Immature natural killer cell (primary cell): Measurements from ENCODE around the gene AP2B1. TPM values are rescaled to one million over a fixed set of nuclear protein-coding genes. Genes with fewer than 3 reads are reported as not detected.

ENCODE experiments used
- DNase-seq, 3 donors: peaks; one replicate each; pipeline ENCODE4 v3.0.0; 2022; ENCODE audit warnings: mixed read lengths in 1 of 3
- H3K27ac Mint-ChIP-seq, 6 donors: one replicate each; pipeline ENCODE4 v1.8.0; 2020; ENCODE audit warnings: mixed read lengths in 6 of 6, mild to moderate bottlenecking in 5 of 6, inconsistent platforms in 4 of 6, moderate library complexity in 3 of 6
- H3K27me3 Mint-ChIP-seq, 3 donors: one replicate each; pipeline ENCODE4 v1.8.0; 2020 to 2021; ENCODE audit warnings: low read depth in 3 of 3, mild to moderate bottlenecking in 3 of 3, mixed read lengths in 3 of 3, moderate library complexity in 3 of 3, inconsistent platforms in 1 of 3
- H3K36me3 Mint-ChIP-seq, 3 donors: one replicate each; pipeline ENCODE4 v1.8.0; 2020; ENCODE audit warnings: mixed read lengths in 3 of 3, inconsistent platforms in 2 of 3, mild to moderate bottlenecking in 2 of 3
- H3K4me1 Mint-ChIP-seq, 2 donors: one replicate each; pipeline ENCODE4 v1.8.0; 2020; ENCODE audit warnings: inconsistent platforms in 2 of 2, mild to moderate bottlenecking in 2 of 2, mixed read lengths in 2 of 2, moderate library complexity in 1 of 2
- H3K4me3 Mint-ChIP-seq, 5 donors: one replicate each; pipeline ENCODE4 v1.8.0; 2020; ENCODE audit warnings: mild to moderate bottlenecking in 5 of 5, mixed read lengths in 5 of 5, inconsistent platforms in 3 of 5, moderate library complexity in 3 of 5
- H3K9me3 Mint-ChIP-seq, 6 donors: one replicate each; pipeline ENCODE4 v1.8.0; 2020; ENCODE audit warnings: mild to moderate bottlenecking in 6 of 6, mixed read lengths in 6 of 6, inconsistent platforms in 4 of 6, moderate library complexity in 3 of 6
- polyA plus RNA-seq, 3 donors: library from polyadenylated mRNA; unstranded; fragments of 300-500 nt; fragmentation: Illumina TruSeq; gene quantifications; one replicate each; pipeline ENCODE4 v1.2.3, GENCODE V29; 2021

Gene AP2B1
- polyA plus RNA-seq, 3 donors from 2014 or later: 43.7 to 79.9 (median 51.4) TPM

DNA sequence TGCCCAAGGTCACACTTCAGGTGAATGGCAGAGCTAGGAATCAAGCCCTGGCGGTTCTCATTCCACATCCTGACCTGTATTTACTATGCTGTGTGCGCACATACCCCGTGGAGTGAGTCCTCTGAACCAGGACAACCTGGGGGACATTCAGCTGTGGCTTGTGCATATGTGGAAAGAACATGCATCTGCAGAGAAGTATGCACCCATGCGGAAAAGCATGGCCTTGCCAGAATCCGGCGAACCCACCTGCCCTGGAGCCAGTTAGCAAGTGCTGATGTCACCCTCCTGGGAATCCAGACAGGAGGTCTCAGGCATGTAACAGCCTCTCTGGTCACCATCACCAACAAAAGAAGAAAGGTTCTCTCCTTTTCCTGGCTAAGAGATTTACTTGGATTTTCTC, 146.2 kb downstream of the AP2B1 start:
- Mint-ChIP-seq H3K4me1 (peaks cover 12 to 16% of the 10 kb centered on the region in 2 donors), H3K27ac (peak overlapping the region in 1 of 6 donors; percentile 26), H3K27me3 (peaks cover 2 to 3% (median 2%) of the 10 kb centered on the region in 3 donors), H3K36me3 (peaks cover 0 to 18% (median 9%) of the 10 kb centered on the region in 3 donors), H3K9me3 (no peaks in the 10 kb centered on the region), H3K4me3 (peak overlapping the region in 3 of 5 donors; percentile 27 to 76 (median 72))
- no peak for DNase-seq

DNA sequence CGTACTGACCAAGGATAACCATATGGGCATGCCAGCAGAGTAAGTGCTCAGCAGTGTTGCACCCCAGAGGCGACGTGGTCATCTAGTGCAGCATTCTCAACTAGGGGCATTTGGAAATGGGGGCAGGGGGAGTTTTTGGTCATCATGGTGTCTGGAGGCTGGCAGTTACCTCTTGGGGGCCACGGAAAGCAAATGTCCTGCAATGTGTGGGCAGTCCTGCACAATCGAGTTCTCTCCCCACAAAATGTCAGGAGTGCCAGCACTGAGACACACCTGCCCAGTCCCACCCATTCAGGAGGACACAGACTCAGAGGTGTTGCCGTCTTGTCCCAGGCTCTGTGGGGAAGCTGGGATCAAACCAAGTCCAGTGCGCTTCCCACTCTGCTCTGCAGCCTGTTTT, 147.3 kb downstream of the AP2B1 start:
- Mint-ChIP-seq H3K4me1 (peaks cover 12 to 16% of the 10 kb centered on the region in 2 donors), H3K4me3 (no peak overlapping the region), H3K27me3 (peaks cover 0 to 4% (median 2%) of the 10 kb centered on the region in 3 donors), H3K27ac (no peak overlapping the region), H3K36me3 (peaks cover 0 to 13% (median 3%) of the 10 kb centered on the region in 3 donors), H3K9me3 (no peaks in the 10 kb centered on the region)
- DNase-seq: no peak

DNA sequence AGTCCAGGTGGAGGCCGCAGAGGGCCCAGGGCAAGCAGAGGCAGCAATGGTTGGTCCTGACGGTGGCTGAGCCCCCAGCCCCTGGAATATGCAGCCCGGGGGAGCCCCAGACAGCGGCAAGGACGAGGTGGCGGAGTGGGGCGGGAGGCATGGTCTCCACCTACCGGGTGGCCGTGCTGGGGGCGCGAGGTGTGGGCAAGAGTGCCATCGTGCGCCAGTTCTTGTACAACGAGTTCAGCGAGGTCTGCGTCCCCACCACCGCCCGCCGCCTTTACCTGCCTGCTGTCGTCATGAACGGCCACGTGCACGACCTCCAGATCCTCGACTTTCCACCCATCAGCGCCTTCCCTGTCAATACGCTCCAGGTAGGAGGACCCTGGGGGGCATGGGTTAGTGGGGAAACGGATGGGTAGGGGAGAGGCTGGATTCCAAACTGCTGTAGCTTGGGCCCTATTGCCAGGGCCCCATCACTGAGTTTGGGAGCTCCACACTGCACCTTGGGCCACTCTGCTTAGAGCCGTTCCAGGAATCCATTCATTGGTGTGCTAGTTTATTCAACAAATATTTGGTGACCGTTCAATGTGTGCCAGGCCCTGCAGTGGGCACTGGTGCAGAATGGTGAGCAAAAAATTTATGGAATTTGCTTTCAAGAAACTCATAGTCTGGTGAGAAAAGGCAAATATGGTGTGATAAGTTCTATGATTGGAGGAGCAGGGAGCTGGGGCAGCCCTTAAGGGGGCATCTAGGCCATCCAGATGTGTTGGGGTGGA, 148.1 kb downstream of the AP2B1 start:
- Mint-ChIP-seq H3K27me3 (peaks cover 0 to 9% (median 2%) of the 10 kb centered on the region in 3 donors), H3K36me3 (peaks cover 0 to 8% (median 3%) of the 10 kb centered on the region in 3 donors), H3K4me1 (peaks cover 11 to 16% of the 10 kb centered on the region in 2 donors), H3K4me3 (no peak overlapping the region), H3K9me3 (no peaks in the 10 kb centered on the region), H3K27ac (no peak overlapping the region)
- no peak for DNase-seq

DNA sequence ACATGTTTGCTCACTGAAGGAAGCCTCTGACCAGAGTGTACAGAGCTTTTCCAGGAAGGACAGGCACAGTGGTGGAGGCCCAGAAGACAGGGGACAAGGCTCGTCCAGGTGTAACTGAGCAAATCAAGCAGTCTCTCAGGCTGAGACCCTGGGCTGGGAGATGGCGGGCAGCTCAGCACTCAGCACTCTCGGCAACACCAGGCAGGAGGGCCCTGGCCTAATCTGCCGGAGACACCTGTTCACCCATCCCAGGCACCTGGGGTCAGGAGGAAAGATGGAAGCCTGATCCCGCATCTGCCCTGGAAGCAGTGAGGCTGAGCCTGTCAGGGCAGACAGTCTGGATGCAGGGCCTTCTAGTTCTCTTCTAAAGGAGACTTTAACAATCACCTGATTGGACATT, 149.1 kb downstream of the AP2B1 start:
- Mint-ChIP-seq H3K27ac (no peak overlapping the region), H3K9me3 (no peaks in the 10 kb centered on the region), H3K36me3 (no peaks in the 10 kb centered on the region), H3K4me3 (no peak overlapping the region), H3K27me3 (peaks cover 0 to 10% (median 2%) of the 10 kb centered on the region in 3 donors), H3K4me1 (peaks cover 1 to 10% of the 10 kb centered on the region in 2 donors)
- DNase-seq: no peak

GRCh38 chr17:35738519-35739133, 151.5 kb downstream of the AP2B1 start:
- DNase-seq: no peak
- Mint-ChIP-seq H3K9me3 (no peaks in the 10 kb centered on the region), H3K27me3 (peaks cover 5 to 11% (median 9%) of the 10 kb centered on the region in 3 donors), H3K27ac (no peak overlapping the region), H3K4me3 (no peak overlapping the region), H3K4me1 (peaks cover 5 to 10% of the 10 kb centered on the region in 2 donors), H3K36me3 (no peaks in the 10 kb centered on the region)

DNA sequence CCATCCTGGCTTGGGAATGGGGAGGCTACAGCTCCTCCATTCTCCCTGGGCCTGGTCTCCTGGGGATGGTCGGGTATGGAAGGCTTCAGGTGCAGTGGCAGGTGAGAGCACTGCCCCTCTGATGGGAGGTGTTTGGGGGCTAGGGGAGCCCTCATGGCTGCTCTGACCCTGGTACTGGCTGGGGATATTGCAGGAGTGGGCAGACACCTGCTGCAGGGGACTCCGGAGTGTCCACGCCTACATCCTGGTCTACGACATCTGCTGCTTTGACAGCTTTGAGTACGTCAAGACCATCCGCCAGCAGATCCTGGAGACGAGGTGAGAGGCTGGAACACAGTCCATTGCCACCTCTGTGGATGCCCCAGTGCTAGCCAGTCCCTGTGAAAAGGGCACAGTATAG, 153.1 kb downstream of the AP2B1 start:
- peaks cover 5 to 10% of the 10 kb centered on the region in 2 donors for H3K4me1 Mint-ChIP-seq
- DNase-seq: no peak
- H3K9me3 Mint-ChIP-seq: no peaks in the 10 kb centered on the region
- H3K27ac Mint-ChIP-seq: no peak overlapping the region
- H3K4me3 Mint-ChIP-seq: no peak overlapping the region
- peaks cover 6 to 15% (median 11%) of the 10 kb centered on the region in 3 donors for H3K27me3 Mint-ChIP-seq
- no peaks in the 10 kb centered on the region for H3K36me3 Mint-ChIP-seq

DNA sequence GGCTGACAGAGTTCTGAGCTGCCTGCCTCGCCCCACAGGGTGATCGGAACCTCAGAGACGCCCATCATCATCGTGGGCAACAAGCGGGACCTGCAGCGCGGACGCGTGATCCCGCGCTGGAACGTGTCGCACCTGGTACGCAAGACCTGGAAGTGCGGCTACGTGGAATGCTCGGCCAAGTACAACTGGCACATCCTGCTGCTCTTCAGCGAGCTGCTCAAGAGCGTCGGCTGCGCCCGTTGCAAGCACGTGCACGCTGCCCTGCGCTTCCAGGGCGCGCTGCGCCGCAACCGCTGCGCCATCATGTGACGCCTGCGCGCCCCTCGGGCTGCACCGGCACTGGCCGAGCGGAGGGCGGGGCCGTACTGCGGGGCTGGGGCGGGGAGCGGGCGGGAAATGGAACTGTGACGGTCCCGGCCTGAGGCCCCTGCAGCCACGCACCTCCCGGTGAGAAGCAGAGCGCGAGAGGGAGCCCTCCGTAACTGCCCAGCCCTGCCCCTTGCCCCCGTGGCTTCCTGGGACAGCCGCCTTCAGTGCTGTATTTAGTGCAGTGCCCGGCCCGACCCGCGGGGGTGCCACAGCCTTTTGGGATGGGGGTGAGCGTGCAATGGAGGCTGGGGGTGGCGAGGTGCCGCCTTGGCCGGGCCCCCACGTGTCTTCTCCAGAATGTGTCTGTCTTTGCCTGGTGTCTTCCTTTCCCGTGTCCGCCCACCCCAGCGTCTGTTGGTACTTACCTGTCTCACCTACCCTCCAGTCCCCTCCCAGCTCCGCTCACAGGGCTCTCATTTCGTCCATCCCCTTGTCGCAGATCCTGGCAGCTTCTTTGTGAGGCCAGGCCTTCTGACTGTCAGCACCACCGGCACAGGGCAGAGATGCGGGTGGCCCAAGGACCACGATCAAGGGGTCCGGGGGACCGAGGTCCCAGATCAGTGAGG, 154.1 kb downstream of the AP2B1 start:
- no peaks in the 10 kb centered on the region for H3K9me3 Mint-ChIP-seq
- peak overlapping the region in 3 of 5 donors; percentile 5 to 52 (median 46) for H3K4me3 Mint-ChIP-seq
- peaks cover 5 to 10% of the 10 kb centered on the region in 2 donors for H3K4me1 Mint-ChIP-seq
- no peak overlapping the region for H3K27ac Mint-ChIP-seq
- DNase-seq: peak in 2 of 3 donors; percentile 19 to 21
- no peaks in the 10 kb centered on the region for H3K36me3 Mint-ChIP-seq
- H3K27me3 Mint-ChIP-seq: peaks cover 6 to 15% (median 11%) of the 10 kb centered on the region in 3 donors

DNA sequence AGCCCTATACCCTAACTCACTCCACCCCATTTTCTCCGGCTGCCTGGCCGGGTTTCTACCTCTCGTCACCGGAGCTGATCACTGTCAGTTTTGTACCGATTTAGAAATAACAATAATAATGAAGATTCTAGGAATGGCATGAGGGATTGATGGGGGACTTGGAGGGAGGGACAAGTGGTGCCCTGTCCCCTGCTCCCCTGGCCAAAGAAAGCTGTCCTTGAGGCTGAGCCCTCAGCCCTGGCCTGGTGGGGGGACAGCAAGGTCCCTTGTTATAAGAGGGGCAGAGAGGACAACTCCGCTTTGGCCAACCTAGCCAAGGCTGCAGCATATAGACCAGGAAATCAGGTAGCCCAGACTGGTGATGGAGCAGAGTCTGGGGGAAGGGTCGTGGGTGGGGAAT, 155.4 kb downstream of the AP2B1 start:
- Mint-ChIP-seq H3K27me3 (peaks cover 7 to 15% (median 11%) of the 10 kb centered on the region in 3 donors), H3K36me3 (no peaks in the 10 kb centered on the region), H3K4me3 (peak overlapping the region in 1 of 5 donors; percentile 54), H3K4me1 (peaks cover 5 to 10% of the 10 kb centered on the region in 2 donors), H3K27ac (no peak overlapping the region), H3K9me3 (no peaks in the 10 kb centered on the region)
- no peak for DNase-seq

GRCh38 chr17:35742896-35743477, 155.9 kb downstream of the AP2B1 start:
- H3K36me3 Mint-ChIP-seq: no peaks in the 10 kb centered on the region
- peaks cover 8 to 15% (median 12%) of the 10 kb centered on the region in 3 donors for H3K27me3 Mint-ChIP-seq
- no peak for DNase-seq
- H3K27ac Mint-ChIP-seq: no peak overlapping the region
- no peak overlapping the region for H3K4me3 Mint-ChIP-seq
- H3K9me3 Mint-ChIP-seq: no peaks in the 10 kb centered on the region
- H3K4me1 Mint-ChIP-seq: peaks cover 5 to 10% of the 10 kb centered on the region in 2 donors

- Mint-ChIP-seq H3K36me3 (no peaks in the 10 kb centered on the region), H3K9me3 (no peaks in the 10 kb centered on the region), H3K27ac (no peak overlapping the region), H3K4me1 (peaks cover 5 to 10% of the 10 kb centered on the region in 2 donors), H3K27me3 (peaks cover 8 to 17% (median 12%) of the 10 kb centered on the region in 3 donors), H3K4me3 (peak overlapping the region in 1 of 5 donors; percentile 44)
- no peak for DNase-seq
Observed at GRCh38 chr17:35743626-35744328, 156.7 kb downstream of the AP2B1 start.

DNA sequence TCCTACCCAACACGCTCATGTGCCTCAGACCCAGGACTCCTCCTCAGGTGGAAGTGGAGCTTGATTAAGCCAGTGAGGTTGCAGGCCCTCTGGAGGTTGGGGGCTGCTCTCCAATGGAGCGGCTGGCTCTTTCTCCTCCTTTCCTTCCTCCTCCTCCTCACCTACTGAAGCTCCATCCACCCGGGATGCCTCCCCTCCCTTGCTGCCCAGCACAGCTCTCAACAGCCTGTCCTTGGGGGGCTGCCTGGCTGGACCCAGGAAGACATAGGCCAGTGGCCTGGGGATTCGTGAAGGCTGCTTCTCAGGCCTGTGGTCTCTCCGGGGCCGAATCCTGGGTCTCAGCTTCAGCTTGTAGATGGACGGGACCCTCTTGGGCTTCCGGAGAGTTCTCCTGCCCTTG, 157.7 kb downstream of the AP2B1 start:
- H3K9me3 Mint-ChIP-seq: no peaks in the 10 kb centered on the region
- no peak overlapping the region for H3K27ac Mint-ChIP-seq
- peaks cover 8 to 16% (median 12%) of the 10 kb centered on the region in 3 donors for H3K27me3 Mint-ChIP-seq
- no peak for DNase-seq
- no peak overlapping the region for H3K4me3 Mint-ChIP-seq
- peaks cover 5 to 13% of the 10 kb centered on the region in 2 donors for H3K4me1 Mint-ChIP-seq
- no peaks in the 10 kb centered on the region for H3K36me3 Mint-ChIP-seq

GRCh38 chr17:35745246-35745645, 158.1 kb downstream of the AP2B1 start:
- DNase-seq: no peak
- Mint-ChIP-seq H3K27ac (no peak overlapping the region), H3K36me3 (no peaks in the 10 kb centered on the region), H3K27me3 (peaks cover 11 to 16% (median 13%) of the 10 kb centered on the region in 3 donors), H3K4me1 (peaks cover 5 to 13% of the 10 kb centered on the region in 2 donors), H3K9me3 (no peaks in the 10 kb centered on the region), H3K4me3 (no peak overlapping the region)
